ENCODE results near the gene LKAAEAR1. TPM values are rescaled to one million over a fixed set of nuclear protein-coding genes. Genes with fewer than 3 reads are reported as not detected.

Gene LKAAEAR1
- total and polyA plus RNA-seq, 9 of the 15 experiments (the other 6 are each of a cell fraction or from before 2014, with no cell fraction given) = not detected

DNA sequence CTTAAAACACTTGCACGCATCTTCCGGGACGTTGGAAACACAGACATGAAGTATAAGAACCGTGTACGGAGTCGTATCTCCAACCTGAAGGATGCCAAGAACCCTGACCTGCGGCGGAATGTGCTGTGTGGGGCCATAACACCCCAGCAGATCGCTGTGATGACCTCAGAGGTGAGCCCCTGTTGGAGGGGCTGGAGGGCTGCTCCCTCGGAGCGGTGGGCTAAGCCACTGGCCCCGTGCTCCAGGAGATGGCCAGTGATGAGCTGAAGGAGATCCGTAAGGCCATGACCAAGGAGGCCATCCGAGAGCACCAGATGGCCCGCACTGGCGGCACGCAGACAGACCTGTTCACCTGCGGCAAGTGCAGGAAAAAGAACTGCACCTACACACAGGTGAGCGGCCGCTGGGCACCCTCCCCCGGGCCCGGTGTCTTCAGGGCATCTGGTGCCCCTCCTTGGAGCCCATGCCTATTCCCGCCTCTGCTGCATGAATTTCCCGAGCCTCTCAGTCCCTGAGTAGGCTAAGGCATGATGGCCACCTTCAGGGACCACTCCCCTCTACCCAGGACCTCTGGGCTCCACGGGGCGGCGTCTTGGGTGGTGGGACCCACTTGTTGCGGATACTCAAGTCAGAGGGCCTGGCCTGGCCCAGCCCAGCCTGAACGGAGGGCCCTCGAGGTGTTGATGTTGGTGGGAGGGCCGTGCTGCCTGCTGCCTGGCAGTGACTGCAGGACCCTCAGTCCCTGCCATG, 13.8 kb downstream of the LKAAEAR1 start:
- BruUV-seq (replicated peaks) = no TSS peak
- Histone ChIP-seq H3K4me3 (no peak overlapping the region), H3K9me3 (replicated peaks; ENCODE audit: control insufficient read depth, insufficient read depth, low read depth, low read length) (no peaks in the 10 kb centered on the region), H3K36me3 (ENCODE audit: control insufficient read depth, insufficient read depth, low read length) (peaks cover 8% of the 10 kb centered on the region; the same call in 1 of the 3 replicates), H3K27ac (ENCODE audit: extremely low read depth, low read depth, low read length) (no peak overlapping the region), H3K27me3 (ENCODE audit: control insufficient read depth in 2 of 2, insufficient read depth in 2 of 2, low read length in 2 of 2) (no peaks in the 10 kb centered on the region), H4K20me1 (replicated peaks; ENCODE audit: control insufficient read depth, insufficient read depth, low read length) (no peaks in the 10 kb centered on the region), H3K4me1 (replicated peaks in 1 of 2; ENCODE audit: control insufficient read depth in 2 of 2, insufficient read depth in 2 of 2, low read length in 2 of 2) (peaks cover 13 to 86% of the 10 kb centered on the region in 2 experiments), H2AFZ (ENCODE audit: low read depth, low read length) (no peak overlapping the region), H3K79me2 (ENCODE audit: control insufficient read depth, insufficient read depth, low read length) (no peaks in the 10 kb centered on the region), H3K9ac (ENCODE audit: insufficient read depth in 1 of 2, low read depth in 2 of 2, low read length in 2 of 2) (no peak overlapping the region; a peak in 1 of 4 replicates), H3K9me1 (ENCODE audit: control insufficient read depth, insufficient read depth, low read length) (peaks cover 3% of the 10 kb centered on the region), H3K4me2 (ENCODE audit: insufficient read depth, low read length) (no peak overlapping the region)
- 68% methylated on average over 19 of the region's 31 CpGs for WGBS (ENCODE audit: insufficient coverage, low coverage, missing lambda C conversion rate)
- no peak for TF ChIP-seq CBX3 (IDR thresholded peaks at IDR 0.05; ENCODE audit: borderline replicate concordance in 1 of 2, low read length in 2 of 2)
- no peak for TF ChIP-seq RBM15 (IDR thresholded peaks at IDR 0.05; ENCODE audit: insufficient read depth, low read length)
- TF ChIP-seq ZNF316 (IDR thresholded peaks at IDR 0.05) = no peak
- TF ChIP-seq POLR2G (IDR thresholded peaks at IDR 0.05; ENCODE audit: low read depth, low read length) = peak; percentile 53
- TF ChIP-seq DDX20 (tag; IDR thresholded peaks at IDR 0.05; ENCODE audit: low read depth) = no peak
- peak; percentile 6; the same call in 1 of the 2 replicates for TF ChIP-seq RBFOX2 (IDR thresholded peaks at IDR 0.05; ENCODE audit: low read depth, low read length)
- no peak for TF ChIP-seq NELFE (IDR thresholded peaks at IDR 0.05; ENCODE audit: insufficient read depth, insufficient read length)
- TF ChIP-seq ZNF133 (CRISPR knock-in tag; IDR thresholded peaks at IDR 0.05) = no peak
- no peak for TF ChIP-seq TEAD2 (tag; IDR thresholded peaks at IDR 0.05)
- in situ Hi-C loops (cut with MboI) (no loop called here), intact Hi-C loops (cut with micrococcal nuclease) (no loop called here)
- DNase-seq (ENCODE audit: extremely low read depth in 1 of 4, low spot score in 3 of 4) = no peak
- CTCF ChIA-PET (ENCODE audit: low intra/inter-chr PET ratio) = no interaction called here
- FAIRE-seq = no peak
- ATAC-seq = no peak
- POLR2A ChIA-PET = interaction anchor here (0.6 kb wide), 1 partner anchor 10 kb away, joined by 3 read pairs; no protein-coding TSS in a partner anchor

Measured in K562 (cell line).